ENCODE results near the gene ASH1L.

GRCh38 chr1:155555915-155556314, 6.7 kb downstream of the ASH1L start:
- TF ChIP-seq, protein P1, sequence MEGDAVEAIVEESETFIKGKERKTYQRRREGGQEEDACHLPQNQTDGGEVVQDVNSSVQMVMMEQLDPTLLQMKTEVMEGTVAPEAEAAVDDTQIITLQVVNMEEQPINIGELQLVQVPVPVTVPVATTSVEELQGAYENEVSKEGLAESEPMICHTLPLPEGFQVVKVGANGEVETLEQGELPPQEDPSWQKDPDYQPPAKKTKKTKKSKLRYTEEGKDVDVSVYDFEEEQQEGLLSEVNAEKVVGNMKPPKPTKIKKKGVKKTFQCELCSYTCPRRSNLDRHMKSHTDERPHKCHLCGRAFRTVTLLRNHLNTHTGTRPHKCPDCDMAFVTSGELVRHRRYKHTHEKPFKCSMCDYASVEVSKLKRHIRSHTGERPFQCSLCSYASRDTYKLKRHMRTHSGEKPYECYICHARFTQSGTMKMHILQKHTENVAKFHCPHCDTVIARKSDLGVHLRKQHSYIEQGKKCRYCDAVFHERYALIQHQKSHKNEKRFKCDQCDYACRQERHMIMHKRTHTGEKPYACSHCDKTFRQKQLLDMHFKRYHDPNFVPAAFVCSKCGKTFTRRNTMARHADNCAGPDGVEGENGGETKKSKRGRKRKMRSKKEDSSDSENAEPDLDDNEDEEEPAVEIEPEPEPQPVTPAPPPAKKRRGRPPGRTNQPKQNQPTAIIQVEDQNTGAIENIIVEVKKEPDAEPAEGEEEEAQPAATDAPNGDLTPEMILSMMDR (IDR thresholded peaks at IDR 0.05 in 4 of 5, conservative IDR thresholded peaks at IDR 0.05 in 1 of 5), result no peak
- TF ChIP-seq POLR2A (IDR thresholded peaks at IDR 0.05), result no peak
